PC-9 (cell line): ENCODE results near the gene STX5. TPM values are rescaled to one million over a fixed set of nuclear protein-coding genes. Genes with fewer than 3 reads are reported as not detected.
A peak's percentile ranks its signal among the peaks of the same experiment; 100 is the strongest.

ENCODE experiments used
- BruUV-seq: library from RNA; stranded (reverse); fragments of 400-500 nt; replicated peaks from 2 replicates; lab custom pipeline; 2021; lab: Mats Ljungman, UMichigan
- CTCF ChIA-PET: fragments of 300-600 bp; sonication (Branson Sonifier 250); formaldehyde crosslinking; loops from one replicate; lab custom pipeline; 2022; ENCODE audit warnings: antibody characterized with exemption; lab: Charles Lee
- POLR2A ChIA-PET: fragments of 300-600 bp; sonication (Branson Sonifier 250); formaldehyde crosslinking; loops from one replicate; lab custom pipeline; 2022; ENCODE audit warnings: antibody characterized with exemption; ENCODE audit not compliant: unreplicated experiment; lab: Charles Lee
- DNase-seq, 2 experiments: peaks; one replicate each; pipeline versions ENCODE4 v3.0.0 to v3.0.0-alpha.2; 2015 to 2022; ENCODE audit warnings: mixed read lengths in 1 of 2
- H2AFZ ChIP-seq: fragments of 200-600 bp; sonication (generic); 2 replicates; pipeline ENCODE4 v1.8.1; 2017; ENCODE audit warnings: antibody characterized with exemption
- H3F3A ChIP-seq: fragments of 200-600 bp; sonication (generic); 2 replicates; pipeline ENCODE4 v1.8.1; 2017; ENCODE audit warnings: antibody characterized with exemption, mild to moderate bottlenecking, low read depth; ENCODE audit not compliant: insufficient read depth
- H3K27ac ChIP-seq: fragments of 200-600 bp; sonication (generic); 2 replicates; pipeline ENCODE4 v1.6.1; 2016; ENCODE audit warnings: mixed run types
- H3K27me3 ChIP-seq: fragments of 200-600 bp; sonication (generic); 2 replicates; pipeline ENCODE4 v1.6.1; 2016; ENCODE audit warnings: low read depth, mixed run types; ENCODE audit not compliant: insufficient read depth
- H3K36me3 ChIP-seq: fragments of 200-600 bp; sonication (generic); 2 replicates; pipeline ENCODE4 v1.6.1; 2016; ENCODE audit warnings: low read depth, mixed run types
- H3K4me1 ChIP-seq: fragments of 200-600 bp; sonication (generic); replicated peaks from 2 replicates; pipeline ENCODE4 v1.6.1; 2016; ENCODE audit warnings: mixed run types; ENCODE audit not compliant: insufficient read depth
- H3K4me2 ChIP-seq: fragments of 200-600 bp; sonication (generic); 2 replicates; pipeline ENCODE4 v1.6.1; 2017; ENCODE audit warnings: mixed run types
- H3K4me3 ChIP-seq: fragments of 200-600 bp; sonication (generic); 2 replicates; pipeline ENCODE4 v1.6.1; 2016; ENCODE audit warnings: mixed run types
- H3K79me2 ChIP-seq: fragments of 200-600 bp; sonication (generic); 2 replicates; pipeline ENCODE4 v1.6.1; 2017; ENCODE audit warnings: low read depth, mixed run types
- H3K9me2 ChIP-seq: fragments of 200-600 bp; sonication (generic); 2 replicates; pipeline ENCODE4 v1.8.1; 2017; ENCODE audit warnings: mild to moderate bottlenecking; ENCODE audit not compliant: insufficient read depth
- H3K9me3 ChIP-seq: fragments of 200-600 bp; sonication (generic); 2 replicates; pipeline ENCODE4 v1.8.1; 2016; ENCODE audit warnings: low read depth; ENCODE audit not compliant: insufficient read depth
- H4K20me1 ChIP-seq: fragments of 200-600 bp; sonication (generic); 2 replicates; pipeline ENCODE4 v1.8.1; 2017; ENCODE audit not compliant: insufficient read depth
- CTCF ChIP-seq: fragments of 200-600 bp; sonication (generic); conservative IDR thresholded peaks from 2 replicates; pipeline ENCODE4 v1.6.1; 2017; ENCODE audit warnings: mixed run types, antibody characterized with exemption, mild to moderate bottlenecking, moderate library complexity
- EZH2 ChIP-seq: fragments of 200-600 bp; sonication (generic); IDR thresholded peaks from 2 replicates; pipeline ENCODE4 v1.8.0; 2017; ENCODE audit warnings: antibody characterized with exemption, low read depth
- intact Hi-C: fragments of 100-400 bp; cut with micrococcal nuclease; formaldehyde crosslinking; loops from one replicate; pipeline ENCODE4 v1.10.0; 2022; ENCODE audit not compliant: unreplicated experiment
- total RNA-seq: library from RNA; stranded (reverse); gene quantifications from 2 replicates; pipeline ENCODE4 v1.2.3, GENCODE V29; 2021

The STX5 gene
- total RNA-seq, 1 experiment from 2014 or later, result 65.8 TPM

GRCh38 chr11:62876712-62877111, 44.9 kb upstream of the STX5 start:
- Histone ChIP-seq H3K4me1 (peaks cover 14% of the 10 kb centered on the region), H3K36me3 (peaks cover 15% of the 10 kb centered on the region), H3K9me2 (no peaks in the 10 kb centered on the region), H3K27ac (no peak overlapping the region), H3K27me3 (no peaks in the 10 kb centered on the region), H3K4me2 (no peak overlapping the region), H4K20me1 (peaks cover 6% of the 10 kb centered on the region; the same call in 1 of the 2 replicates), H3K4me3 (no peak overlapping the region), H3K9me3 (no peaks in the 10 kb centered on the region), H3K79me2 (peaks cover 74% of the 10 kb centered on the region), H3F3A (peaks cover 72% of the 10 kb centered on the region), H2AFZ (no peak overlapping the region)
- ChIA-PET POLR2A (no interaction called here), CTCF (no interaction called here)
- no peak for DNase-seq
- intact Hi-C loops, result no loop called here
- no TSS peak for BruUV-seq
- TF ChIP-seq EZH2 (no peak), CTCF (no peak)

GRCh38 chr11:62875698-62876478, 44.0 kb upstream of the STX5 start:
- H3K27ac ChIP-seq, result 0 out of 2 replicates have a peak overlapping the region, but pooled peaks have one; percentile 13
- H2AFZ ChIP-seq, result no peak overlapping the region
- H3K9me3 ChIP-seq, result no peaks in the 10 kb centered on the region
- no peak for TF ChIP-seq CTCF
- no peak for TF ChIP-seq EZH2
- peaks cover 70% of the 10 kb centered on the region for H3F3A ChIP-seq
- no peak overlapping the region for H3K4me2 ChIP-seq
- peaks cover 14% of the 10 kb centered on the region; the same call in 1 of the 2 replicates for H3K36me3 ChIP-seq
- H3K9me2 ChIP-seq, result no peaks in the 10 kb centered on the region
- H3K4me1 ChIP-seq, result peaks cover 14% of the 10 kb centered on the region
- peaks cover 6% of the 10 kb centered on the region; the same call in 1 of the 2 replicates for H4K20me1 ChIP-seq
- intact Hi-C loops, result no loop called here
- H3K27me3 ChIP-seq, result no peaks in the 10 kb centered on the region
- H3K4me3 ChIP-seq, result no peak overlapping the region
- no peak for DNase-seq
- H3K79me2 ChIP-seq, result peaks cover 72% of the 10 kb centered on the region
- no TSS peak for BruUV-seq
- CTCF ChIA-PET, result interaction anchor here (0.6 kb wide), 1 partner anchor 778 kb away, joined by 4 read pairs; no protein-coding TSS in a partner anchor
- POLR2A ChIA-PET, result no interaction called here

GRCh38 chr11:62874851-62875250, 43.0 kb upstream of the STX5 start:
- peaks cover 7% of the 10 kb centered on the region for H3K4me1 ChIP-seq
- POLR2A ChIA-PET, result no interaction called here
- no peaks in the 10 kb centered on the region for H3K9me2 ChIP-seq
- intact Hi-C loops, result no loop called here
- no peak for DNase-seq
- H4K20me1 ChIP-seq, result peaks cover 6% of the 10 kb centered on the region
- peaks cover 14% of the 10 kb centered on the region; the same call in 1 of the 2 replicates for H3K36me3 ChIP-seq
- peaks cover 73% of the 10 kb centered on the region for H3K79me2 ChIP-seq
- no peaks in the 10 kb centered on the region for H3K27me3 ChIP-seq
- H2AFZ ChIP-seq, result no peak overlapping the region
- TF ChIP-seq CTCF, result no peak
- TF ChIP-seq EZH2, result no peak
- H3K4me3 ChIP-seq, result no peak overlapping the region
- H3K9me3 ChIP-seq, result no peaks in the 10 kb centered on the region
- H3K4me2 ChIP-seq, result no peak overlapping the region
- no TSS peak for BruUV-seq
- H3F3A ChIP-seq, result peaks cover 59% of the 10 kb centered on the region
- CTCF ChIA-PET, result no interaction called here
- no peak overlapping the region for H3K27ac ChIP-seq
